ENCODE results near the gene SYP.

The SYP gene

DNA sequence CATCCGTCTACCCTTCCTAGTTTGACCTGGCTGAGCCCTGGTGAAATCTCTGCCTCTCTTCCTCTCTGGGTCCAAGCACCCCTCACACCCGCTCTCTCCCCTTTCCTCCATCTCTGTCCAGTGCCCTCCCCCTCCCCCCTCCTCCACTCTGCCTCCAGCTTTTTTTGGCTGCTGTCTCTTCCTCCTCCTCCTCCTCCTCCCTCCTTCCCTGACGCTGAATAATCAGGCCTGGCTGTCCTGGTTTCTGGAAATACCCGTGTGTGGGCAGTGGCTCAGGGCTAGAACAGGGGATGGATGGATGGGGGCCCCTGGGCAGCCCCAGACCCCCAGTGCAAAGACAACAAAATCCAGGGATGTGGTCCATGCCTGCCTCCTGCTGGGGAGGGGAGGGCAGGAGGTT, 4.7 kb upstream of the SYP start:
- TF ChIP-seq, protein P1, sequence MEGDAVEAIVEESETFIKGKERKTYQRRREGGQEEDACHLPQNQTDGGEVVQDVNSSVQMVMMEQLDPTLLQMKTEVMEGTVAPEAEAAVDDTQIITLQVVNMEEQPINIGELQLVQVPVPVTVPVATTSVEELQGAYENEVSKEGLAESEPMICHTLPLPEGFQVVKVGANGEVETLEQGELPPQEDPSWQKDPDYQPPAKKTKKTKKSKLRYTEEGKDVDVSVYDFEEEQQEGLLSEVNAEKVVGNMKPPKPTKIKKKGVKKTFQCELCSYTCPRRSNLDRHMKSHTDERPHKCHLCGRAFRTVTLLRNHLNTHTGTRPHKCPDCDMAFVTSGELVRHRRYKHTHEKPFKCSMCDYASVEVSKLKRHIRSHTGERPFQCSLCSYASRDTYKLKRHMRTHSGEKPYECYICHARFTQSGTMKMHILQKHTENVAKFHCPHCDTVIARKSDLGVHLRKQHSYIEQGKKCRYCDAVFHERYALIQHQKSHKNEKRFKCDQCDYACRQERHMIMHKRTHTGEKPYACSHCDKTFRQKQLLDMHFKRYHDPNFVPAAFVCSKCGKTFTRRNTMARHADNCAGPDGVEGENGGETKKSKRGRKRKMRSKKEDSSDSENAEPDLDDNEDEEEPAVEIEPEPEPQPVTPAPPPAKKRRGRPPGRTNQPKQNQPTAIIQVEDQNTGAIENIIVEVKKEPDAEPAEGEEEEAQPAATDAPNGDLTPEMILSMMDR (IDR thresholded peaks at IDR 0.05; ENCODE audit: control insufficient read depth, extremely low read depth, insufficient read depth) = no peak
- no peak overlapping the region for H3K4me3 ChIP-seq (ENCODE audit: low read depth, low read length)
- no peak for DNase-seq (ENCODE audit: low read depth)

DNA sequence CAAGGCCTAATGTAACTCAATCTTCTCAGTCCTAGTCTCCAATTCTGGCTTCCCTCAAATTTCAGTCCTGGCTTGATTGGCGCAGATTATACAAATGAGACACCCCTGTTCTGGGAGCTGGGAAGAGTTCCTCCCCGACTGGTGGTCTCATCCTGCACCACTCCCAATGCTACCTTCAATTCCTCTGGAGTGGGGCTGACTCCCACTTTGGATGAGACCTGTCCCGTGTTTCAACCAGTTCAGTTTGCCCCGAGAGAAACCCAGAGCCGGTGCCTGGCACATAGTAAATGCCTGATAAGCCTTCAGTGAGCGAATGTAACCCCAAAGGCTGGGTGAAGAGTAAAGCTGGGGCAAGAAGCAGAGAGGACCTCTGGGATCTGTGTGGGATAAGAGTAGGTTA, 4.0 kb upstream of the SYP start:
- H3K4me3 ChIP-seq (ENCODE audit: low read depth, low read length) = no peak overlapping the region
- no peak for DNase-seq (ENCODE audit: low read depth)
- TF ChIP-seq, protein P1 (IDR thresholded peaks at IDR 0.05; ENCODE audit: control insufficient read depth, extremely low read depth, insufficient read depth) = no peak

DNA sequence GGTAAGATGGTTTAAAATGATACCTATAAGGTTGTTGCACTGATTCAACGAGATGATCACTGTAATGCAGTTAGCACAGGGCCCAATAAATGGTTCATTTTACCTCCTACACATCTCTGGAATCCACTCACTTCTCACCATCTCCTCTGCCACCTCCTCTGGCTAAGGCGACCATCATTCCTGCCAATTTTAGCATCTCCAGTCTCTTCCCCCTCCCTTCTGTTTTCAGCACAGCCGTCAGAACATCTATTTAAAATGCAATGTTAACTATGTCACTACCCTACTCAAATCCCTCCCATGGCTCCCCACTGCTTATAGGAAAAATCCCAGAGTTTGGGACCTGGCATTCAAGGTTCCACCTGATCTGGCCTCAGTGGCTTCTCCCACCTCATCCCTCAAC, 3.5 kb upstream of the SYP start:
- TF ChIP-seq, protein P1 (IDR thresholded peaks at IDR 0.05; ENCODE audit: control insufficient read depth, extremely low read depth, insufficient read depth) = no peak
- H3K4me3 ChIP-seq (ENCODE audit: low read depth, low read length) = no peak overlapping the region
- DNase-seq (ENCODE audit: low read depth) = no peak

DNA sequence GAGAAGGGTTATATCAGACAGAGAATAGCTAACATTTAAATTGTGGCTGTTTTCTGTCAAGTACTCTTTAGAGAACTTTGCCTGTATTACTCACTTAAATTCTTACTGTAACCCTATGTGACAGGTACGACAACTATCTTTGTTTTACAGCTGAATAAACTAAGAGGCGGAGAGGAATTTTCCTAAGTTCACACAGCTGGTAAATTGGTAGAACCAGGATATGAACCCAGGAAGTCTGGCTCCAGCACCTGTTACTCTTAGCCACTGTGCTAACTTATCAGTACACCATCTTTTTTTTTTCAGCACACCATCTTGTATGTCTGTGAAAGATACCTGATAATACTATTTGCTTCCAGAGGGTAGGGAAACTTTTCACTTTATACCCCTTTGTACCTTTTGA, 2.0 kb upstream of the SYP start:
- DNase-seq (ENCODE audit: low read depth) = peak; percentile 44

DNA sequence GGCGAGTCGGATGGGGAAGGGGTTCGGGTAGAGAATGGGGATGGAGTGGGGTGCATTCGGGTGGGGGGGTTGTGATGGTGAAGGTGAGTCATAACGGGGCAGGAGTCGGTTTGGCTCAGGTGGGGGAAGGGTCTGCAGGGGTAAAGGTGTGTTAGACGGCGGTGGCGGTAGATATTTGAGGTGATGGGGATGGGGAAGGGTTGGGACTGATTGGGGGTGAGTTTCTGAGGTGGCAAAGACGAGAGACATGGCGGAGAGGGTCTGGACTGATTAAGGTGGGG, 738 bp downstream of the SYP start:
- TF ChIP-seq, protein P1 (IDR thresholded peaks at IDR 0.05; ENCODE audit: control insufficient read depth, extremely low read depth, insufficient read depth) = no peak
- DNase-seq (ENCODE audit: low read depth) = no peak
- H3K4me3 ChIP-seq (ENCODE audit: low read depth, low read length) = no peak overlapping the region

More for the DNA sequence above, 2.0 kb upstream of the SYP start:
- H3K4me3 ChIP-seq (ENCODE audit: low read depth, low read length) = no peak overlapping the region
- TF ChIP-seq, protein P1 (IDR thresholded peaks at IDR 0.05; ENCODE audit: control insufficient read depth, extremely low read depth, insufficient read depth) = no peak

DNA sequence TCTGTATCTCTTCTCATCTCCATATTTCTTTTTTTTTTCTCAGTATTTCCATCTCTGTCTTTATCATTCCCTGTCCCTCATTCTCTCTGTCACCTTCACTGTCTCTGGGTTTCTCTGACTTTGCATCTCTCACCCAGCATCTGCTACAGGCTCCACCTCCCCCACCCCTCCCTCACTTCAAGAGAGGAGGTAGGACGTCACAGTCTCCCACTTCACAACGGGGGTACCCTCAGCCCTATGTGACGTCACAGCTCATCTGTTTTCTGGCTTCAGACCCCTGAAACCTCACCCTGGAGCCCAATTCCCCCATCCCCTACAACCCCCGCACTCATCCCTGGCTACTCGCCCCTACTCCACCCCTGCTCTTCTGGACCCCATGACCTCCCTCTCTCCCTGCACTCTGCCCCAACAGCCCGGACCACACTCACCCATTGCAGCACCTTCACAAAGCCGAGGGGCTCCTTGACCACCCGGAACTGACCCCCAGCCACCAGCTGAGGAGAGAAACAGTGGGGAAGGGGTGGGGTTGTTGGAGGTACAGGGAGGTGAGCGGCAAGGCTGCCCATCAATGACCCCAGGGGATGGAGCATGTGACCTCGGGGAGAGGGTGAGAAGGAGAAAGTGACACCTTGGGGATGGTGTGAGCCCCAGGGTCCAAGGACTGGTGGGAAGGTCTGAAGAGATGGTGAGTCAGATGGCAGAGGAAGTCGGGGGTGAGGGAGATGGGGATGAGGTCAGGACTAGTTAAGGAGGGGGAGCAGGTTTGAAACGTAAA, 1.3 kb downstream of the SYP start:
- TF ChIP-seq, protein P1 (IDR thresholded peaks at IDR 0.05; ENCODE audit: control insufficient read depth, extremely low read depth, insufficient read depth) = no peak
- DNase-seq (ENCODE audit: low read depth) = no peak
- no peak overlapping the region for H3K4me3 ChIP-seq (ENCODE audit: low read depth, low read length)

DNA sequence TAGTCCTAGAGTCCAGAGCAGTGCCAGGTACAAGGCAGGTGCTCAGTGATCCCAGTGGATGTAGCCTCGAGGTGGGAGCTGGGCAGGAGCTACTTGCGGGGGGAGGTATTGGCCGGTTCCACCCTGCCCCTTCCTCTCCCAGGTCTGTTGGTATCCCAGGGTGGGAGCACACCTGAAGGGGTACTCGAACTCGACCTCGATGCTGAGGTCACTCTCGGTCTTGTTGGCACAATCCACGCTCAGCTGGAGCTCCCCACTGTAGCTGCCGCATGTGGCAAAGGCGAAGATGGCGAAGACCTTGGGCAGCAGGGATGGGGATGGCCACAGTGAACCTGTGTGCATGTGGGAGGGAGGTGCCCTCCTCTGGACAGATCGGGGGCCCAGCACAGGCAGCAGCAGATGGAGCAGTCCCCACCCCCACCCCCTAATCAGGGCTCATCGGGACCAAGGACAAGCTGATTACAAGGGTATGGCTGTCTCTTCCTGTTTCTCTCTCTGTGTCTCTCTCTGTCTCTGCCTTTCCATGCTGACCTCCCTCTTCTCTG, 2.4 kb downstream of the SYP start:
- H3K4me3 ChIP-seq (ENCODE audit: low read depth, low read length) = no peak overlapping the region
- DNase-seq (ENCODE audit: low read depth) = no peak
- TF ChIP-seq, protein P1 (IDR thresholded peaks at IDR 0.05; ENCODE audit: control insufficient read depth, extremely low read depth, insufficient read depth) = no peak
